ENCODE results near the gene SLC44A3. TPM values are rescaled to one million over a fixed set of nuclear protein-coding genes. Genes with fewer than 3 reads are reported as not detected.

SLC44A3 gene
- total and polyA plus RNA-seq, 2 of the 8 experiments (the other 6 are each of a cell fraction or from before 2014, with no cell fraction given) = 4.2 to 5.0 TPM

- Histone ChIP-seq H4K91ac (replicated peaks; ENCODE audit: insufficient read length, low read length) (no peak overlapping the region), H3K27ac (ENCODE audit: low read depth, low read length) (no peak overlapping the region), H4K8ac (ENCODE audit: extremely low read depth, insufficient read depth, low read length) (no peak overlapping the region), H3K4me2 (ENCODE audit: insufficient read depth in 1 of 2, low read depth in 2 of 2, low read length in 2 of 2) (no peak overlapping the region), H4K5ac (ENCODE audit: insufficient read length, low read depth, low read length) (no peak overlapping the region), H3K9ac (replicated peaks in 1 of 4; ENCODE audit: extremely low read depth in 1 of 4, low read depth in 3 of 4, low read length in 3 of 4) (no peak overlapping the region), H2BK120ac (replicated peaks; ENCODE audit: low read depth, low read length) (no peak overlapping the region), H3K36me3 (ENCODE audit: control insufficient read depth in 2 of 4, insufficient read depth in 4 of 4, low read length in 3 of 4) (peaks cover 0 to 2% (median 0%) of the 10 kb centered on the region in 4 experiments; a peak in 1 of 8 replicates), H3K23ac (ENCODE audit: insufficient read length) (no peak overlapping the region), H3K4me3 (ENCODE audit: extremely low read depth in 1 of 4, insufficient read depth in 2 of 4, low read depth in 3 of 4, low read length in 4 of 4) (no peak overlapping the region), H2BK20ac (ENCODE audit: low read length) (no peak overlapping the region), H3K14ac (ENCODE audit: insufficient read length) (no peak overlapping the region), H2AFZ (ENCODE audit: low read length) (no peak overlapping the region), H3K79me1 (ENCODE audit: low read depth, low read length) (no peaks in the 10 kb centered on the region), H2AK5ac (ENCODE audit: low read depth, low read length) (no peak overlapping the region), H3K4me1 (replicated peaks in 1 of 4; ENCODE audit: control insufficient read depth in 3 of 4, insufficient read depth in 4 of 4, low read length in 3 of 4) (no peaks in the 10 kb centered on the region; a peak in 1 of 7 replicates), H3K18ac (ENCODE audit: extremely low read depth, low read length) (no peak overlapping the region), H2BK12ac (ENCODE audit: low read depth, low read length) (no peak overlapping the region), H4K20me1 (replicated peaks in 1 of 2; ENCODE audit: control insufficient read depth in 1 of 2, insufficient read depth in 2 of 2, low read length in 2 of 2) (no peaks in the 10 kb centered on the region), H3K27me3 (replicated peaks in 1 of 4; ENCODE audit: control insufficient read depth in 3 of 4, extremely low read depth in 1 of 4, insufficient read depth in 3 of 4, low read length in 3 of 4) (no peaks in the 10 kb centered on the region), H2BK5ac (ENCODE audit: low read depth, low read length) (no peak overlapping the region), H3K9me3 (ENCODE audit: insufficient read depth in 2 of 2, low read depth in 1 of 2, low read length in 1 of 2) (no peaks in the 10 kb centered on the region), H3K79me2 (ENCODE audit: control insufficient read depth in 1 of 2, insufficient read depth in 2 of 2, low read length in 2 of 2) (no peaks in the 10 kb centered on the region), H3K23me2 (ENCODE audit: low read depth, low read length) (no peaks in the 10 kb centered on the region), H3K56ac (replicated peaks; ENCODE audit: insufficient read length, low read depth, low read length) (no peak overlapping the region), H3K4ac (replicated peaks; ENCODE audit: insufficient read length, low read depth, low read length) (no peak overlapping the region), H2BK15ac (ENCODE audit: low read length) (no peak overlapping the region)
- POLR2A ChIA-PET (ENCODE audit: partially characterized antibody) = interaction anchor here (0.6 kb wide), 1 partner anchor 158 kb away, joined by 3 read pairs; no protein-coding TSS in a partner anchor
- DNase-seq (ENCODE audit: low read depth in 1 of 2, low spot score in 2 of 2) = no peak
- FAIRE-seq = no peak
- CTCF ChIA-PET (ENCODE audit: partially characterized antibody) = interaction anchor here (0.8 to 1.9 kb wide), 3 partner anchors 27 to 497 kb away, joined by 3 to 7 read pairs (median 4); no protein-coding TSS in a partner anchor
- WGBS, 2 experiments (ENCODE audit: extremely low coverage in 1 of 2, insufficient coverage in 1 of 2, insufficient read length in 1 of 2, insufficient replicate concordance in 2 of 2, low coverage in 1 of 2, low lambda C conversion rate in 2 of 2, missing lambda C conversion rate in 1 of 2) = 100% methylated on average over 1 of the region's 1 CpG; no CpG with 5 or more reads in 1 of the 2 experiments
- TF ChIP-seq KDM5A (IDR thresholded peaks at IDR 0.05; ENCODE audit: low read length) = no peak
- TF ChIP-seq BRCA1 (IDR thresholded peaks at IDR 0.05; ENCODE audit: low read depth, low read length) = no peak
- no peak for TF ChIP-seq RBBP5 (IDR thresholded peaks at IDR 0.05; ENCODE audit: borderline replicate concordance, low read depth, low read length)
- no peak for TF ChIP-seq HDAC2 (IDR thresholded peaks at IDR 0.05; ENCODE audit: borderline replicate concordance in 1 of 2, low read depth in 2 of 2, low read length in 2 of 2)
- no peak for TF ChIP-seq SAP30 (IDR thresholded peaks at IDR 0.05; ENCODE audit: insufficient read depth, insufficient replicate concordance, low read length)
- no peak for TF ChIP-seq NANOG (IDR thresholded peaks at IDR 0.05; ENCODE audit: insufficient read depth, low read depth, low read length, poor library complexity, severe bottlenecking)
- TF ChIP-seq CREB1 (IDR thresholded peaks at IDR 0.05) = no peak
- TF ChIP-seq SIX5 (IDR thresholded peaks at IDR 0.05; ENCODE audit: low read depth, low read length) = no peak
- no peak for TF ChIP-seq EZH2 (IDR thresholded peaks at IDR 0.05; ENCODE audit: low read depth, low read length, severe bottlenecking)
- TF ChIP-seq SIN3A (conservative IDR thresholded peaks at IDR 0.05 in 1 of 2, IDR thresholded peaks at IDR 0.05 in 1 of 2; ENCODE audit: low read depth in 1 of 2, low read length in 2 of 2) = no peak
- TF ChIP-seq MAFK (IDR thresholded peaks at IDR 0.05; ENCODE audit: low read depth, low read length) = no peak
- no peak for TF ChIP-seq GTF2F1 (IDR thresholded peaks at IDR 0.05; ENCODE audit: borderline replicate concordance, low read depth, low read length)
These were observed 12.3 kb downstream of the SLC44A3 start for GRCh38 chr1:94832446-94832845.

All from H1 (cell line).